ENCODE data around the gene NR6A1. TPM values are rescaled to one million over a fixed set of nuclear protein-coding genes. Genes with fewer than 3 reads are reported as not detected.

Gene NR6A1
- total RNA-seq, 1 donor from 2014 or later, result 4.0 TPM

DNA sequence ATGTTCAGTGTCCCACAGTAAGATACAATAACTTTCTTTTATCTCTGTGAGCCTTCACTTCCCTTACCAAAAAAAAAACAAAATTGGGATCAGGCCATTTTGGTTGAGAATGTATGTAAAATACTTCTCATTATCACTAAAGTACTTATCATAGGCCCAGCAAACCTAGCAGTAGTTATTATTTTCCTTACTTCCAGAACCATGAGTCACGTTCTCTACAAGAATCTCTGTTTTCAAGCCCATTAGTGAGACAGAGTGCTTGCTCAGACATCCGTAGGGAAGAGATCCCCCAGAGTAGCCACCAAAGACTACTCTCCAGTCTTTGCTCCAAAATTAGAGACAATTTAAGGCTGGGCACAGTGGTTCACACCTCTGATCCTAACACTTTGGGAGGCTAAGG lies 160.0 kb downstream of the NR6A1 start:
- H3K9me3 ChIP-seq, result no peaks in the 10 kb centered on the region
- H3K4me3 ChIP-seq, result no peak overlapping the region
- no peaks in the 10 kb centered on the region for H3K27me3 ChIP-seq
- H3K4me1 ChIP-seq, result no peaks in the 10 kb centered on the region
- DNase-seq (no peak), ATAC-seq (no peak)
- intact Hi-C loops (cut with DNase I), result loop anchor here (10.0 kb wide), 1 partner anchor 104 kb away; no protein-coding TSS in a partner anchor
- H3K36me3 ChIP-seq, result no peaks in the 10 kb centered on the region
- no peak overlapping the region for H3K27ac ChIP-seq
- TF ChIP-seq, protein P1, sequence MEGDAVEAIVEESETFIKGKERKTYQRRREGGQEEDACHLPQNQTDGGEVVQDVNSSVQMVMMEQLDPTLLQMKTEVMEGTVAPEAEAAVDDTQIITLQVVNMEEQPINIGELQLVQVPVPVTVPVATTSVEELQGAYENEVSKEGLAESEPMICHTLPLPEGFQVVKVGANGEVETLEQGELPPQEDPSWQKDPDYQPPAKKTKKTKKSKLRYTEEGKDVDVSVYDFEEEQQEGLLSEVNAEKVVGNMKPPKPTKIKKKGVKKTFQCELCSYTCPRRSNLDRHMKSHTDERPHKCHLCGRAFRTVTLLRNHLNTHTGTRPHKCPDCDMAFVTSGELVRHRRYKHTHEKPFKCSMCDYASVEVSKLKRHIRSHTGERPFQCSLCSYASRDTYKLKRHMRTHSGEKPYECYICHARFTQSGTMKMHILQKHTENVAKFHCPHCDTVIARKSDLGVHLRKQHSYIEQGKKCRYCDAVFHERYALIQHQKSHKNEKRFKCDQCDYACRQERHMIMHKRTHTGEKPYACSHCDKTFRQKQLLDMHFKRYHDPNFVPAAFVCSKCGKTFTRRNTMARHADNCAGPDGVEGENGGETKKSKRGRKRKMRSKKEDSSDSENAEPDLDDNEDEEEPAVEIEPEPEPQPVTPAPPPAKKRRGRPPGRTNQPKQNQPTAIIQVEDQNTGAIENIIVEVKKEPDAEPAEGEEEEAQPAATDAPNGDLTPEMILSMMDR (IDR thresholded peaks at IDR 0.05), result no peak

DNA sequence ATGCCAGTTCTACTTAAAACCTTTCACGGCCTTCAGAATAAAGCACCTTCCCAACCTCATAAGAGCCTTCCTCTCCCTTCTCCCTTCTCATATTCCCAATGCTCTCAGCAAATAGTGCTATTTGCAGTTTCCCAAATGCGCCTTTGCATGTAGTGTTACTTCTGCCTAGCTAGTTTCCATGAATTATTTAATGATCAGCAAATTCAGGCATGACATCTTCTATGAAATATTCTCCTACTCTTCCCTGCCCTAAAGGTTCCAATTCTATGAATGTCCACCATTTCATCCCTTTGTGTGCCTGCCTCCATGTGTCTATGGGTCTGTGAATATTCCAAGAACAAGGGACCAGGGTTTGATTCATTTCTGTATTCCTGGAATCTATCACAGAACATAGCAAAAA lies 165.1 kb downstream of the NR6A1 start:
- H3K9me3 ChIP-seq, result no peaks in the 10 kb centered on the region
- no peaks in the 10 kb centered on the region for H3K27me3 ChIP-seq
- DNase-seq (no peak), ATAC-seq (no peak)
- no peak overlapping the region for H3K27ac ChIP-seq
- peaks cover 6% of the 10 kb centered on the region for H3K4me1 ChIP-seq
- intact Hi-C loops (cut with DNase I), result no loop called here
- H3K4me3 ChIP-seq, result no peak overlapping the region
- TF ChIP-seq, protein P1 (IDR thresholded peaks at IDR 0.05), result no peak
- no peaks in the 10 kb centered on the region for H3K36me3 ChIP-seq

DNA sequence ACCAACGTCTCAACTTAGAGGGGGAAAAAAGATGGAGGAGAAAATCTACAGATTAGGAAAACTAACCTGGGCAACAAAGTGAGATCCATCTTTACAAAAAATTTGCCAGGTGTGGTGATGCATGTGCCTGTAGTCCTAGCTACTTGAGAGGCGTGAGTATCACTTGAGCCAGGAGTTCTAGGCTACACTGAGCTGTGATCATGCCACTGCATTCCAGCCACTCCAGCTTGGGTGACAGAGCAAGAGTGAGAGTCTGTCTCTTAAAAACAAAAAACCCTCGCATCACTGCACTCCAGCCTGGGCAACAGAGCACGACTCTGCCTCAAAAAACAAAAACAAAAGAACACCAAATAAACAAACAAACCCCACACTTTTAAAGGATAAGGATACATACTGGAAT lies 165.9 kb downstream of the NR6A1 start:
- Histone ChIP-seq H3K27ac (no peak overlapping the region), H3K4me1 (peaks cover 6% of the 10 kb centered on the region), H3K4me3 (no peak overlapping the region), H3K36me3 (no peaks in the 10 kb centered on the region), H3K9me3 (no peaks in the 10 kb centered on the region), H3K27me3 (no peaks in the 10 kb centered on the region)
- intact Hi-C loops (cut with DNase I), result no loop called here
- DNase-seq (no peak), ATAC-seq (peak; percentile 59)
- TF ChIP-seq, protein P1 (IDR thresholded peaks at IDR 0.05), result no peak

DNA sequence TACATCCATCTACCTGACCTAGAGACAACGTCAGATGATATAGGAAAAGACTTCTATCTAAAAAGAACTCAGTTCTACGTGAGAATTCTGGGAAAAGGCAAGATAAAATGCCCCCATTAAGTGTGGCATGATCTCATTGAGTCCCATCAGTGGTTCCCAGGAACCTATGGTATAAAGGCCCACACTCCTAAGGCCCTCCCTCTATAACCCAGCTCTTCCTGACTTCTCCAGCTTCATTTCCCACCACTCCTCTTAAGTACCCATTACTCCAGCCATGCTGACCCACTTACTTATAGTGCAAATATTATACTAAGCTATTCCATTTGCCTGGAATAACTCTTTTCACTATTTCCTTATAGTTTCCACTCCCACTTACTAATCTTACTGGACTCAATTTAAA lies 168.5 kb downstream of the NR6A1 start:
- H3K27me3 ChIP-seq, result no peaks in the 10 kb centered on the region
- H3K4me3 ChIP-seq, result no peak overlapping the region
- H3K9me3 ChIP-seq, result no peaks in the 10 kb centered on the region
- no peaks in the 10 kb centered on the region for H3K36me3 ChIP-seq
- H3K27ac ChIP-seq, result peak overlapping the region; percentile 8
- ATAC-seq (peak; percentile 74), DNase-seq (no peak)
- TF ChIP-seq, protein P1 (IDR thresholded peaks at IDR 0.05), result no peak
- H3K4me1 ChIP-seq, result peaks cover 6% of the 10 kb centered on the region
- intact Hi-C loops (cut with DNase I), result no loop called here

DNA sequence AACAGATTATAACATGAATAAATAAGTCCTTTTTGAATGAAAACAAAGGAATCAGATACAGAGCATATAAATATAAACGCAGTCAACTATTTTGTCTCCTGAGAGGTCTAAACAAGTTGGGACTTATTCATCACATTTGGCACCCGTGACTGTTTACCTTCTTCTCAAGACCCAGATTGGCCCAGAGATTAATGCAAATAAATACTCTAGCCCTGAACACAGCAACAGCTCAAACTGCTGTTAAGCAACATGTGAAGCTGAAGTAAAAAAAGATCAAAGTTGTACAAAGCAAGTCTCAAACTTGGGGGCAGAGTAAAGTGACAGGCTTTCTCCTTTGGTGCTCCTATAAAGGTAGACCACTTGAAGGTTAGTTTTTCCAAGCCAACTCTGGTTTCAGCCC lies 168.9 kb downstream of the NR6A1 start:
- TF ChIP-seq, protein P1 (IDR thresholded peaks at IDR 0.05), result no peak
- ATAC-seq (peak; percentile 82), DNase-seq (no peak)
- H3K4me1 ChIP-seq, result peaks cover 6% of the 10 kb centered on the region
- no peak overlapping the region for H3K4me3 ChIP-seq
- intact Hi-C loops (cut with DNase I), result no loop called here
- no peaks in the 10 kb centered on the region for H3K36me3 ChIP-seq
- no peaks in the 10 kb centered on the region for H3K27me3 ChIP-seq
- no peaks in the 10 kb centered on the region for H3K9me3 ChIP-seq
- peak overlapping the region; percentile 30 for H3K27ac ChIP-seq

DNA sequence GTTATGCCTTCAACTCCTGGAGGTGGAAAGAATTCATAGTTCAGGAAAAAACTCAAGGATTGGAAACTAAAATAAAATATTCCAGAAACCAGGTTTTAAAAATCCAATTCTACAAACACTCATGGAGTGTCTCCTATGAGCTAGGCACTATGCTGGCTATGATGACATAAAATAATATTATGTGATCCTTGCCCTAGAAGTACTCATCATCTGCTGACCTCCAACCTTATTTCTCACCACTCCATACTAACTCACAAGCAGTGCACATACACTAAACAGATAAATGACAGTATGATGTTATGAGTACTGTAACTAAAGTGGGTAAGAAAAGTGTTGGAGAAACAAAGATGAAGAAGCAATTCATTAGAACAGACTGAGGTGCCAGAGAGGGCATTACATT lies 170.7 kb downstream of the NR6A1 start:
- H3K36me3 ChIP-seq, result no peaks in the 10 kb centered on the region
- no peaks in the 10 kb centered on the region for H3K27me3 ChIP-seq
- no peak for DNase-seq
- TF ChIP-seq, protein P1 (IDR thresholded peaks at IDR 0.05), result no peak
- H3K9me3 ChIP-seq, result no peaks in the 10 kb centered on the region
- intact Hi-C loops (cut with DNase I), result no loop called here
- no peak overlapping the region for H3K27ac ChIP-seq
- ATAC-seq, result no peak
- no peak overlapping the region for H3K4me3 ChIP-seq
- H3K4me1 ChIP-seq, result peaks cover 6% of the 10 kb centered on the region

All from upper lobe of right lung (tissue), 1 donor.